GM18870 (cell line): ENCODE measurements around the gene FPR1.
"Not testable (repeated sequence)": the region's sequence is repeated elsewhere in the genome, so short reads cannot be mapped to it uniquely, and the experiment has no call there.

Experiments
- ATAC-seq: cut with Tn5 transposase; IDR thresholded peaks from one replicate; pipeline ENCODE4 v1.9.1; 2021; ENCODE audit warnings: moderate library complexity; ENCODE audit not compliant: unreplicated experiment

FPR1 gene

DNA sequence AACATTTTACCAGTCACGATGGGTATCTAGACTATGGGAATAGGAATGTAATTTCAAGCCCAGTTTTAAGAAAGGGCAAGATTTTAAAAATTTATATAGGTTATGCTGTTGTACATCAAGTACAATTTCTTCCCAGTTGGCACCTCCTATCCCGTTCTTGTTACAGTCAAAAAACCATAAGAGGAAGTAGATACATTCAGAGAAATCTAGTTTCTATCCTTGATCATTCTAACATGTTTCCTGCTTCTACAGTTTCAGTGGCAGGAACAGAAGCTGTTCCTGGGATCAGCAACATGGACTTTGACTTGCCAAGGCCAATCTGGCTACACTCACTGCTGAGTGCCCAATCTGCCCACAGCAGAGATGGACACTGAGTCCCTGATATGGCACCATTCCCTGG lies 28.6 kb upstream of the FPR1 start:
- ATAC-seq, result no peak

DNA sequence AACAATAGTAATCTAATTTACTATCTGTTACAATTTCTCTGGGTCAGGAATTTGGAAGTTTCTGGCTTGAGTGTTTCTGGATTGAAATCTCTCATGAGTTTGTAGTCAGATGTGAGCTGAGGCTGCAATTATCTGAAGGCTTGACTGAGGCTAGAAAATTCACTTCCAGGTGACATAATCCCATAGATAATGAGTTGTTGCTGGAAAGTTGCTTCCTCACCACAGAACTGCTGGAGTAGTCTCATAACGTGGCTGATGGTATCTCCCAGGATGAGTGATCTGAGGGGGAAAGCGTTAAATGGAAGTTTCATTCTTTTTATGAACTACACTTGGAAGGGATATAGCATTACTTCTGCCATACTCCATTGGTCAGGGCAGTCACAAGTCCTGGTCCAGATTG lies 28.0 kb upstream of the FPR1 start:
- no peak for ATAC-seq

DNA sequence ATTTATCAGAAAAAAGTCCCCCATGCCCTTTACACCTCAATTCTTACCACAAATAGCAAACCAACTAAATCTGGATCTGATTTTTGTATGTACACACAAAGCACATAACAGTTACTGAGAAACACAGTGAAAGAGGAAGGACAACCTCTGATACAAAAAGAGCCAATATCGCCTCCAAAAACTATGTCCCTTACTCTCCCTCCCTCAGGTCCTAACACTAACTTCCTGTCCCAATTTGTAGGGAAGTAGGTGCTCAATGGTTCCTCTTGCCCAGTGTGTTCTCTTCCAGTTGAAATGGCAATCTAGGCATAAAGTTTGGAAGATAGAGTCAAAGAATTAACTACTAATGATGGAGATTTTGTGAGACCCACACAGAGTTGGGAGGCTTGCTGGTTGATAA lies 27.5 kb upstream of the FPR1 start:
- ATAC-seq, result no peak

DNA sequence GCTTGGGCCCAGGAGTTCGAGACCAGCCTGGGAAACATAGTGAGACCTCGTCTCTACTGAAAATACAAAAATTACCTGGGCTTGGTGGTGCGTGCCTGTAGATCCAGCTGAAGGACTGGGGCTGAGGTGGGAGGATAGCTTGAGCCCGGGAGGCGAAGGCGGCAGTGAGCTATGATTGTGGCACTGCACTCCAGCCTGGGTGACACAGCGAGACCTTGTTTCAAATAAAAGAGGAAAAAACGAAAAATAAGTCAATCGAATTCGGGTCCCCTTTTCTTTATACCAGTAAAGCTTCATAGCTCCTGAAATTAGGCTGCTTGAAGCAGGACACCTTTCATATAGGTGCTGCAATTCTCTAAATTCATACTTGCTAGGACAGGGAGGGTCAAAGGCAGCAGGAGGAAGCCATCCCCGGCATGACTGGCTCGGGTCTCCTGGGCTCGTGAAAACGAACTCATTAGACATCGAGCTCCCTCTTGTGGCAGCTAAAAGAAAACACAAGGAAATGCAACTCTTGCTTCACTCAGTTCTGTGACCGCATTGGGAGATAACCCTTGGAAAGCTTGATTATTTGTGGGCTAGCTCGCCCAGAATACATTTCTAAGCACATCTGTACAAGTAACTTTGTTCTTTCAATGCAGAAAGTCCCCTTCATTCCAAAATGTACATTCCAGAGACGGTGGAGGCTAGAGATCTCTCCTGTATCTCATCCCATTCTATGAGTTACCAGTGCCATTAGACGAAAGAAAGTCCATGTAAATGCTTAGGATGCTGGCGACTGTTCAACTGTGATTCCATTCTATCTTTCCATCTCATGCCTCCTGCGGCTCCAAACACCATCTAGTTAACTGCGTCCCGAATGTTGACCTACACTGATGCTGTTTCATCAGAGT lies 26.1 kb upstream of the FPR1 start:
- ATAC-seq, result no peak

DNA sequence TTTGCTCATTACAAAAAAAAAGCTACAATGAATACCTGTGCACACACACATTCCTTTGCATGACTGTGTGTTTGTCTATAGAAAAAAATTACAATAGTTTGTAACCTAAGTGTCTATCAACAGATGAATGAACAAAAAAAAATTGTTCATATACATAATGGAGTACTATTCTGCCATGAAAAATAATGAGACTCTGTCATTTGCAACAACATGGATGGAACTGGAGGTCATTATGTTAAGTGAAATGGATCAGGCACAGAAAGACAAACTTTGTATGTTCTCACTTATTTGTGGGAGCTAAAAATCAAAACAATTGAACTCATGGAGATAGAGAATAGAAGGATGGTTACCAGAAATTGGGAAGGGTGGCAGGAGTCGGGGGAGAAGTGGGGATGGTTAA lies 24.9 kb upstream of the FPR1 start:
- ATAC-seq, result not testable (repeated sequence)

DNA sequence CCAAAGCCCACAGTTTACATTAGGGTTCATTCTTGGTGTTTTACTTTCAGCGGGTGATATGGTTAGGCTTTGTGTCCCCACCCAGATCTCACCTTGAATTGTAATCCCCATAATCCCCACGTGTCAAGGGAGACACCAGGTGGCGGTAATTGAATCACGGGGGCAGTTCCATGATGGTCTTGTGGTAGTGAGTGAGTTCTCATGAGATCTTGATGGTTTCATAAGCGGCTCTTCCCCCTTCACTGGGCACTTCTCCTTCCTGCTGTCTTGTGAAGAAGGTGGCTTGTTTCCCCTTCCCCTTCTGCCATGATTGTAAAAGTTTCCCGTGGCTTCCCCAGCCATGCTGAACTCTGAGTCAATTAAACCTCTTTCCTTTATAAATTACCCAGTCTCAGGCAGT lies 21.3 kb upstream of the FPR1 start:
- no peak for ATAC-seq

DNA sequence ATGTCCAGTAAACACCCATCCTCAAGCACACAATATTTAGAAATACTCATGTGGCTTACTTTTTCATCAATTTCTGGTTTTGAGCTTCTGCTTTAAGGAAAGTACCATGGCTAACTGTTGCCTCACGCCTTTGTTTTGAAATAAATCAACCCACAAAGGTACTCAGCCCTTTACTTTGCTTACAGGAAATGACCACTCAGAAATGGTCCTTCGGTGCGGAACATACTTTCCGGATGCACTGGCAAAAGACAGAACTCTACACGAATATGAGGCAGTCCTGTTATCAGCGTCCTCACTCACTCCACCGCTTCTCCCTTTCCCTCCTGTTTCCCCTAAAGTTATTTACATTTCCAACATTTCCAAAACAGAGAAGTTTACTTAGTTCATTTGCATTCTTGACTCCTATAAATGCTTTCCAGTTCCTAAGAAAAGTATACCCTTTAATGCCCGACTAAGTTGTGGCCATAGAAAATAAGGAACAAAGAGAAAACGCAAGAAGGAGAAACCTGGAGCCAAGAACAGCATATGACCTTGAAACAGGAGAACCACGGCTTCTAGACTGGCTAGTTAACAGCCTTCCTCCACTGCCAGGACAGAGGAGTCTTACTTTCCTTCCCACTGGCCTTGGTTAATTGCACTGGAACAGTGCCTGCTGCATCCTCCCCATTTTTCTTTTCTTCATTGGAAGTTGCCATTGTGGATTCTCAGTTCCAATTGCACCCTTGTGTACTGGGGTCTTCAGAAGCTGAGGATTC lies 19.9 kb upstream of the FPR1 start:
- no peak for ATAC-seq

DNA sequence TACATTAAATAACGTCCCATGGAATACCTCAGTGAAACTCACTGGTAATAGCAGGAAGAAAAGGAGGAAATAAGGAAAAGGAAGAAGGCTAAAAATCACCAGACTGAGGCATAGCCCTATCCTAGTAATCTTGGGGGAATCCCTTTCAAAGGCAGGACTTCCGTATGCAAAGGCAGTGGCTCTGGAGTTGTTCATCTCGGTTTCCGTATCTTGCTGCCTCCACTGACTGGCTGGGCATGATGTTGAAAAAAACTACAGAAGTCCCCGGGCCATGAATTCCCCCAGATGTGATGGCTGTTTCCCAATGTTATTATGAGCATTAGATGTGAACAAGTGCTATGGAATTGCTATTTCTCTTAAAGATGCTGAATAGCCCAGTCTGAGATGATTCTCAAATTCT lies 14.8 kb upstream of the FPR1 start:
- ATAC-seq, result no peak

DNA sequence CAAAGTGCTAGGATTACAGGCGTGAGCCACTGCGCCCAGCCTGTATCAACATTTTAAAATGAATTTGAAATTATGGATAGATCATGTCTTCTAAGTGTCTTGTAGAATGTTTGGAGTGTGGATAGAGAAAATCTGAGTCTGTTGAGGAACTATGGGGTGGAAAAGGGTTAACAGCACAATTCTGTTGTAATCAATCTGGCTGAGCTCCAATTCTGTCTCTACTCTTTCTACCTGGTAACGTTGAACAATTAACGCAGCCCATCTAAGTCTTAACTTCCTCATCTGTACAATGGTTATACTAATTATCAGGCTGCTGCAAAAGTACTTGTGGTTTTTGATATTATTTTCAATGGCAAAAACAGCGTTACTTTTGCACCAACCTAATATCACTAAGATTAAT lies 13.4 kb upstream of the FPR1 start:
- no peak for ATAC-seq

DNA sequence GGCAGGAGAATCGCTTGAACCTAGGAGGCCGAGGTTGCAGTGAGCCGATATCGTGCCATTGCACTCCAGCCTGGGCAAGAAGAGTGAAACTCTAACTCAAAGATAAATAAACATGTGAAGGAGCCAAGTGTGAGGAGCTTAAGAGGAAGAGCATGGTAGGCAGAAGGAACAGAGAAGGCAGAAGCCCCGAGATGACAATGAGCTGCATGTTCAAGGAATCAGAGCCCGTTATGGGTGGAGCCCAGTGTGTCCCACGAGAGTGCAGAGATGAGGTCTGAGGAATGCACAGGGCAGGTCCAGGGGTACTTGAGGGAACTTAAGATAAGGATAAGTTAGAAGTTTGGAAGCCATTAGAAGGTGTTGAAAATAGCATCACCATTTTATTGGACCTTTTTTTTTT lies 10.0 kb upstream of the FPR1 start:
- ATAC-seq, result no peak

DNA sequence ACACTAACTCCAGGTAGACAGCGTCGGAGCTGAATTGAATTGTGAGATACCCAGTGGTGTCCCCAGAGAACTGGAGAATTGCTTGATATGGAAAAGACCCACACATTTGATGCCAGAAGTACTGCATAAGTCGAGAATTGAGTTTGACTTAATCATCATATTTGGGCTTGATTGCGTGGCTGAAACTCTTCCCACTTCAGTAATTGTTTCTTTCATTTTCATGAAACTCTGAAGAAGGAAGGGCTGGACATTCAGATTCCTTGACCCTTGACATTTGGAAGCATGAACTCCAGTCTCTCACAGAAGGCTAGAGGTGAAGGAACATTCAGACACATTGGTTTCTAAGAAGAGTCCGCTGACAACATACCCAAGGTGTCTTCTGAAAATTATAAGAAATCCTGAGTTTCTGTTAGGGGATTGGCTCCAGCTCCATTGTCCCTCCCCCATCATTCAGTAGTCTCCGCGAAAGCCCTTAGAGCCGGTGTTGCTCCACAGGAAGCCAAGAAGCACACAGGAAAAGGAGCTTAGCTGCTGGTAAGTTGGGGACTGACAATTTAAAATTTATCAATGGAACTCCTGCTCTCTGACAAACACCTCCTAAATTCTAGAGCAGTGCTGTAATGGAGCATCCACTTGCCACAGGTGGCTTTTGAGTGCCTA lies 9.1 kb upstream of the FPR1 start, which contains the start of gene FPR2:
Gene FPR2 (plus strand): TSS at position 484 of the 660 bp plus-strand sequence. CDS start 7,479 bp downstream, outside the sequence.
- no peak for ATAC-seq

DNA sequence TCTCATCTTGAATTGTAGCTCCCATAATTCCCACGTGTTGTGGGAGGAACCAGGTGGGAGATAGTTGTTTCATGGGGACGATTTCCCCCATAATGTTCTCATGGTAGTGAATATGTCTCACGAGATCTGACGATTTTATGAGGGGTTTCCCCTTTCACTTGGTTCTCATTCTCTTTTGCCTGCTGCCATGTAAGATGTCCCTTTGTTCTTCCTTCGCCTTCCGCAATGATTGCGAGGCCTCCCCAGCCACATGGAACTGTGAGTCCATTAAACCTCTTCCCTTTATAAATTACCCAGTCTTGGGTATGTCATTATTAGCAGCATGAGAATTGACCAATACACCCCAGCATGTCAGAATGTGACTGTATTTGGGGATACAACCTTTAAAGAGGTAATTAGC lies 3.9 kb upstream of the FPR1 start:
- ATAC-seq, result no peak

DNA sequence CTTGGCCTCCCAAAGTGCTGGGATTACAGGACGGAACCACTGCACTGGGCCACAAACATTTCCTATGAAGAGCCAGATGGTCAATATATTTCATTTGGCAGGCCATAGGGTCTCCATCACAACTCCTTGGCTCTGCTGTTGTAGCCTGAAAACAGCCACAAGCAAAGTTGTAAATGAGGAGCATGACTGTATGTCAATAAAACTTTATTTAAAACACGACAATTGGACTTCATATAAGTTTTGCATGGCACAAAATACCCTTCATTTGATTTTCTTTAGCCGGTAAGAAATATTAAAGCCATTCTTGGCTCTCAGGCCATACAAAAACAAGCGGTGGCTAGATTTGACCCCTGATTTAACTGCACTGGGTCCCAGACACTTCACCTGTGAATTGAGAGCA lies 3.1 kb upstream of the FPR1 start:
- ATAC-seq, result no peak

DNA sequence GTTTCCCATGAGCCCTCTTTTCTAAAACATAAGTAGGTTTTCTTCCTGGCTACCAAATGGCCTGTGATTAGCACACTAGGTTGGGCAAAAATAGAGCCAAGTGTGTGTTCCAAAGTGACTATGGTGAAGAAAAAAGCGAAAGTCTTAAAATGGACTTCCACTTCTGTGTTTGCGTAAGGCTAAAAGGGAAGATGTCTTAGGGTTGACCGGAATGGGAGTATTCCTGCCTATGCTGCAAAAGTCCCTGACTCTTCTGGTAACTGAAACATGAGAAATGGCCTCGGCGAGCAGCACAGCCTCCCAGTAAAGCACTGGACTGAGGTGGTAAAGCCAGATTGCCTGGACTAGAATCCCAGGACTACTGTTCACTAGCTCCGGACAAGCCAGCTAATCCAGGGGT lies 2.4 kb upstream of the FPR1 start:
- ATAC-seq, result no peak

DNA sequence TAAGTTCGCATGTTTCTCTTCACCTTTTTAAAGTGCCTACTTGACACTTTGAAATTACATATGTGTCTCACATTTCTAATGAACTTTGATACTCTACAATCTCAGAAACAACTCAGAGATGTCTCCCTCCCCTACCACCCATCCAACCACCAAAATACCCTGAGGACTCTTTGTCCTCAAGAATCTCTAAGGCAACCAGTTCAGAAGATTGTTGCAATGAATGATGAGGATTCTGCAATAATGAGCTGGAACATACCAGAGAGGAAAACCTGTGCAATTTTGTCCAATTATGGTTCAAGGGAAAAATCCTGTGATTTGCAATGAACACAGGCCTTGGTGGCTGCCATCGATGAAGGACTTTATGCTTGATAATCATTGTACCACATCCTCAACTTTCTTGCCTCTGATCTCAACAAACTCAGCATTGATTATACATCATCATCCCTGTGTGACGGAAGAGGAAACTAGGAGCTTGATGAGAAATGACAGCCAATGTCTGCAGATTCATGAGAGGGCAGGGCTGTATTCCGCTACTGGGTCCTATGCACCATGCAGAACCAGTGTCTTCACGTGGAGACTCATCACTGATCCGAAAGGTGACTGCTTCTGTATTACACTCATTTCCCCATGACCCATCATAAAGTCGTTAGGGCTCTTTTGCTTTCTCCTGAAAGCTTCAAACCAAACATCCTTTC lies 1.1 kb downstream of the FPR1 start:
- ATAC-seq, result no peak

DNA sequence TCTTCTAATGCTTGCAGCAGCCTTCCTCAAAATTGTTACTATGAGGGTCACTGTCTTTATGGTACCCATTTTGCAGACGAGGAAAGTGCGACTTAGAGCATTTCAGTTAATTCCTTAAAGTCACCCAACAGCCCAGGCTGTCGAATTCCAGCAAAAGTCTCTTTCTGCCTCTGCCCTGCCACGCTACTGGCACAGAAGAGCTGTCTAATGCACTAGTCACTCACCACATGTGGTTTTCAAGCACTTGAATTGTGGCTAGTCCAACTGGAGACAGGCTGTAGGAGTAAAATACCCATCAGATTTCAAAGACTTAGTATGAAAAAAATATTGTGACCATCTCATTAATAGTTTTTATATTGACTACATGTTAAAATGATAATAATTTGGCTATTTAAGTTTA lies 1.7 kb downstream of the FPR1 start:
- ATAC-seq, result no peak

DNA sequence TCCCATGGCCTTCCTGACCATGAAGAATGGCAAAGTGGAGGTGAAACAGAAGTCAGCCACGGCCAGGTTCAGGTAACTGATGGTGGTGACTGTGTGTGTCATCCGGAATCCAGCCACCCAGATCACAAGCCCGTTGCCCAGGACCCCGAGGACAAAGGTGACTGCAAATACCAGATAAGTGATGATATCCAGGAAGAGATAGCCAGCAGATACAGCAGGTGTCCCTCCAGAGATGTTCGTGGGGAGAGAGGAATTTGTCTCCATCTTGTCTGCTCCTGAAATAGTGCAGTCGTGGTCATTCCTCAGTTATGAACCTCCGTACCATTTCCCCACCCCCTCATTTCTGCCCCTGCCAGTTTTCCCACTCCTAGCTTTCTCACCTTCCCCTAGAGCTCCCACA lies 4.9 kb downstream of the FPR1 start:
- ATAC-seq, result no peak

DNA sequence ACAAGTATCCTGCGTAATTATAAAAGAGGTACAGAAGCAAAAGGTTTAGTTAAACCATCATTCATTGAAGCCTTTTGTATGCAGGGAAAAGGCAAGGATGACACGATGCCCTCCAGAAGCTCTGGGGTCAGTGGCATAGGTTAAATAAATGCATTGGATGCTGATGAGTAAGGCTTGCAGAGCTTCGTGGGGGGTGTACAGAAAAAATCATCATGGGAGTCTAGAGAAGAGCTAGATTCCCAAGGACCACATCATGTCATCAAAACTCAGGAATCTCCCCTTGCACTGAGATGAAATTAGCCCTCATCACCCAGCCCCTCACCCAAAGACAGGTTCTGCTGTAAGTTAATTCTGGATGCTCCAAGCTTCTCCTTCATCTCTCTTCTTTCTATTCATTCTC lies 8.3 kb downstream of the FPR1 start:
- ATAC-seq, result no peak

DNA sequence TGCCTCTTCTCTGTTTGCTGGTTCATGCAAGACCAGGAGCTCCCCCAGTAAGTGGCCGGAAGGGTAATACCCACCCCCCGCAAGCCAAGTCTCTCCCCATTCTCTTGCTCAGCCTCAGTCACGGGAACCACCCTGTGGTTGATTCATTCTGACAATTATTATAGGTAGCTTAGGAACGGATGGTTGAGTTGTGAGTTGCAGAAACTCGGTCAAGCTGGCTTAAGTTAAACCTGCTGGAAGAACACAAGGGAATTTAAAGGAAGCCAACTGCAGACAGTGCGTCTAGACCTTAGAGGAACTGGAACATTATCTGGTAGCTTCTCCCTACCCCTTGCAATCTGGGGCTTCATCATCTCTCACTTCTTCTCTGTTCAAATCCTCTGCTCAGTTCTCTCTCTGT lies 8.9 kb downstream of the FPR1 start:
- ATAC-seq, result no peak

DNA sequence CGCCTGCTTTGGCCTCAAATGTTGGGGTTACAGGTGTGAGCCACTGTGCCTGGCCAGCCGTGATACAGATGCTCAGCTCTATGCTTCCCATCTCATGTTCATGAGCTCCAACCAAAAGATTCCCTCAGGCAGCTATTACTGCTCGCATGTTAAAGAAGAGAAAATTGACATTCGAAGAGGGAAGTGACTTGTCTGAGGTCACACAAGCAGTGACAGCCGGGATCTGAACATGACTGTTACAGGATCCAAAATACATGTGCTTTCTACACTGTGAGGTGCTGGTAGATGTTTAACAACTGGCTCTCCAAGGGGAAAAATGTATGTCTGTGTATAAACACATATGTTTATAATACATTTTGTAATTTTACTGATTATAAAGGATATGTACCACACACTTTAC lies 11.3 kb downstream of the FPR1 start:
- no peak for ATAC-seq
